Activated CD8-positive, alpha-beta T cell treated with anti-CD3 and anti-CD28 coated beads, Interleukin-2, amount 10 ng/mL, durations not matched to agents 7 days and 5 days (primary cell): ENCODE measurements around the gene AOPEP. TPM values are rescaled to one million over a fixed set of nuclear protein-coding genes. Genes with fewer than 3 reads are reported as not detected.
A peak's percentile ranks its signal among the peaks of the same experiment; 100 is the strongest.

Experiments
- ATAC-seq: fragments of 150-1000 bp; cut with Tn5 transposase; one replicate; pipeline ENCODE4 v1.10.0; 2021; ENCODE audit warnings: moderate library complexity
- CTCF ChIA-PET: fragments of 350-600 bp; sonication (Branson Sonifier 250); formaldehyde crosslinking; loops from one replicate; lab custom pipeline; 2021; ENCODE audit warnings: antibody characterized with exemption; lab: Charles Lee
- POLR2A ChIA-PET: fragments of 350-600 bp; sonication (Branson Sonifier 250); formaldehyde crosslinking; loops from one replicate; lab custom pipeline; 2021; ENCODE audit warnings: antibody characterized with exemption; lab: Charles Lee
- DNase-seq: peaks from one replicate; pipeline ENCODE4 v3.0.0-alpha.2; 2020
- H3K27ac Mint-ChIP-seq: one replicate; pipeline ENCODE4 v1.8.0; 2021; ENCODE audit warnings: mild to moderate bottlenecking, mixed read lengths
- H3K27me3 Mint-ChIP-seq: one replicate; pipeline ENCODE4 v1.8.0; 2021; ENCODE audit warnings: low read depth, mixed read lengths
- H3K36me3 Mint-ChIP-seq: one replicate; pipeline ENCODE4 v1.8.0; 2021; ENCODE audit warnings: low read depth, mixed read lengths
- H3K4me1 Mint-ChIP-seq: one replicate; pipeline ENCODE4 v1.8.0; 2021; ENCODE audit warnings: low read depth, mixed read lengths
- H3K4me3 Mint-ChIP-seq: one replicate; pipeline ENCODE4 v1.8.0; 2021; ENCODE audit warnings: mild to moderate bottlenecking, mixed read lengths
- H3K9me3 Mint-ChIP-seq: one replicate; pipeline ENCODE4 v1.8.0; 2022; ENCODE audit warnings: mixed read lengths; ENCODE audit not compliant: insufficient read depth
- total RNA-seq, 2 experiments: library from RNA; stranded (reverse); gene quantifications; one replicate each; pipeline ENCODE4 v1.2.3, GENCODE V29; 2021

The AOPEP gene
- total RNA-seq, 2 experiments from 2014 or later = 7.2 to 8.9 TPM

GRCh38 chr9:94785215-94786169 is 59.0 kb downstream of the AOPEP start:
- POLR2A ChIA-PET = no interaction called here
- Mint-ChIP-seq H3K27me3 (no peaks in the 10 kb centered on the region), H3K4me3 (no peak overlapping the region), H3K36me3 (no peaks in the 10 kb centered on the region), H3K4me1 (peaks cover 5% of the 10 kb centered on the region), H3K27ac (no peak overlapping the region), H3K9me3 (no peaks in the 10 kb centered on the region)
- CTCF ChIA-PET = interaction anchor here (1.7 to 4.5 kb wide), 3 partner anchors 104 to 345 kb away, joined by 5 to 33 read pairs (median 10); no protein-coding TSS in a partner anchor
- ATAC-seq = no peak
- no peak for DNase-seq

GRCh38 chr9:94786586-94786985 is 60.1 kb downstream of the AOPEP start:
- no peak overlapping the region for H3K27ac Mint-ChIP-seq
- ATAC-seq (no peak), DNase-seq (no peak)
- no peak overlapping the region for H3K4me3 Mint-ChIP-seq
- no peaks in the 10 kb centered on the region for H3K27me3 Mint-ChIP-seq
- ChIA-PET CTCF (interaction anchor here (1.7 kb wide), 1 partner anchor 344 kb away, joined by 5 read pairs; no protein-coding TSS in a partner anchor), POLR2A (no interaction called here)
- no peaks in the 10 kb centered on the region for H3K9me3 Mint-ChIP-seq
- peaks cover 5% of the 10 kb centered on the region for H3K4me1 Mint-ChIP-seq
- no peaks in the 10 kb centered on the region for H3K36me3 Mint-ChIP-seq

- no peaks in the 10 kb centered on the region for H3K9me3 Mint-ChIP-seq
- CTCF ChIA-PET = no interaction called here
- POLR2A ChIA-PET = no interaction called here
Measured at GRCh38 chr9:94787266-94787665, 60.8 kb downstream of the AOPEP start.

GRCh38 chr9:94788570-94789105 is 62.1 kb downstream of the AOPEP start:
- ChIA-PET CTCF (interaction anchor here (1.2 to 1.6 kb wide), 3 partner anchors 342 to 346 kb away, joined by 3 to 4 read pairs (median 3); no protein-coding TSS in a partner anchor), POLR2A (no interaction called here)
- ATAC-seq (no peak), DNase-seq (no peak)
- Mint-ChIP-seq H3K27me3 (no peaks in the 10 kb centered on the region), H3K4me1 (peaks cover 8% of the 10 kb centered on the region), H3K27ac (no peak overlapping the region), H3K9me3 (no peaks in the 10 kb centered on the region), H3K4me3 (no peak overlapping the region), H3K36me3 (peaks cover 4% of the 10 kb centered on the region)

More at GRCh38 chr9:94787266-94787665, 60.8 kb downstream of the AOPEP start:
- H3K4me1 Mint-ChIP-seq = peaks cover 5% of the 10 kb centered on the region
- no peak for ATAC-seq
- DNase-seq = no peak
- H3K27me3 Mint-ChIP-seq = no peaks in the 10 kb centered on the region
- no peak overlapping the region for H3K4me3 Mint-ChIP-seq
- no peaks in the 10 kb centered on the region for H3K36me3 Mint-ChIP-seq
- H3K27ac Mint-ChIP-seq = no peak overlapping the region

GRCh38 chr9:94791435-94791834 is 64.9 kb downstream of the AOPEP start:
- Mint-ChIP-seq H3K4me1 (peaks cover 14% of the 10 kb centered on the region), H3K27ac (no peak overlapping the region), H3K4me3 (no peak overlapping the region), H3K36me3 (peaks cover 6% of the 10 kb centered on the region), H3K9me3 (no peaks in the 10 kb centered on the region), H3K27me3 (no peaks in the 10 kb centered on the region)
- ATAC-seq (no peak), DNase-seq (no peak)
- POLR2A ChIA-PET = no interaction called here
- CTCF ChIA-PET = interaction anchor here (1.3 to 2.0 kb wide), 3 partner anchors 9 to 341 kb away, joined by 3 to 6 read pairs (median 4); no protein-coding TSS in a partner anchor

GRCh38 chr9:94792511-94792910 is 66.0 kb downstream of the AOPEP start:
- Mint-ChIP-seq H3K9me3 (no peaks in the 10 kb centered on the region), H3K27ac (peak overlapping the region; percentile 18), H3K27me3 (no peaks in the 10 kb centered on the region), H3K4me1 (peaks cover 9% of the 10 kb centered on the region), H3K4me3 (no peak overlapping the region), H3K36me3 (peaks cover 6% of the 10 kb centered on the region)
- no peak for ATAC-seq
- no peak for DNase-seq
- CTCF ChIA-PET = interaction anchor here (1.7 kb wide), 1 partner anchor 340 kb away, joined by 4 read pairs; no protein-coding TSS in a partner anchor
- POLR2A ChIA-PET = no interaction called here

GRCh38 chr9:94794476-94795167 is 68.1 kb downstream of the AOPEP start:
- no peak for DNase-seq
- ATAC-seq = no peak
- H3K4me3 Mint-ChIP-seq = no peak overlapping the region
- no peaks in the 10 kb centered on the region for H3K27me3 Mint-ChIP-seq
- H3K4me1 Mint-ChIP-seq = peaks cover 9% of the 10 kb centered on the region
- POLR2A ChIA-PET = interaction anchor here (0.5 kb wide), 1 partner anchor 69 kb away, joined by 3 read pairs; no protein-coding TSS in a partner anchor
- H3K9me3 Mint-ChIP-seq = no peaks in the 10 kb centered on the region
- H3K36me3 Mint-ChIP-seq = peaks cover 6% of the 10 kb centered on the region
- no peak overlapping the region for H3K27ac Mint-ChIP-seq
- CTCF ChIA-PET = interaction anchor here (0.9 to 1.9 kb wide), 4 partner anchors 8 to 373 kb away, joined by 3 to 8 read pairs (median 4); no protein-coding TSS in a partner anchor

- Mint-ChIP-seq H3K36me3 (peaks cover 11% of the 10 kb centered on the region), H3K4me1 (peaks cover 9% of the 10 kb centered on the region), H3K4me3 (no peak overlapping the region), H3K27ac (no peak overlapping the region), H3K9me3 (no peaks in the 10 kb centered on the region), H3K27me3 (no peaks in the 10 kb centered on the region)
- ATAC-seq = no peak
- CTCF ChIA-PET = no interaction called here
- DNase-seq = no peak
- POLR2A ChIA-PET = no interaction called here
Measured at GRCh38 chr9:94796687-94797086, 70.2 kb downstream of the AOPEP start.

GRCh38 chr9:94798201-94798600 is 71.7 kb downstream of the AOPEP start:
- DNase-seq (no peak), ATAC-seq (no peak)
- Mint-ChIP-seq H3K36me3 (peaks cover 10% of the 10 kb centered on the region), H3K4me1 (peaks cover 18% of the 10 kb centered on the region), H3K27ac (no peak overlapping the region), H3K27me3 (no peaks in the 10 kb centered on the region), H3K9me3 (no peaks in the 10 kb centered on the region), H3K4me3 (no peak overlapping the region)
- ChIA-PET POLR2A (no interaction called here), CTCF (interaction anchor here (1.8 kb wide), 1 partner anchor 15 kb away, joined by 4 read pairs; no protein-coding TSS in a partner anchor)

- DNase-seq = no peak
- no peak overlapping the region for H3K27ac Mint-ChIP-seq
- CTCF ChIA-PET = interaction anchor here (1.8 kb wide), 1 partner anchor 16 kb away, joined by 4 read pairs; no protein-coding TSS in a partner anchor
- H3K36me3 Mint-ChIP-seq = peaks cover 10% of the 10 kb centered on the region
- H3K27me3 Mint-ChIP-seq = no peaks in the 10 kb centered on the region
- H3K9me3 Mint-ChIP-seq = no peaks in the 10 kb centered on the region
- peaks cover 20% of the 10 kb centered on the region for H3K4me1 Mint-ChIP-seq
- POLR2A ChIA-PET = no interaction called here
- H3K4me3 Mint-ChIP-seq = no peak overlapping the region
- ATAC-seq = no peak
Measured at GRCh38 chr9:94798708-94799107, 72.2 kb downstream of the AOPEP start.

GRCh38 chr9:94799578-94800264 is 73.2 kb downstream of the AOPEP start:
- Mint-ChIP-seq H3K36me3 (peaks cover 7% of the 10 kb centered on the region), H3K4me3 (no peak overlapping the region), H3K27ac (no peak overlapping the region), H3K4me1 (peaks cover 19% of the 10 kb centered on the region), H3K9me3 (no peaks in the 10 kb centered on the region), H3K27me3 (no peaks in the 10 kb centered on the region)
- DNase-seq (no peak), ATAC-seq (no peak)
- CTCF ChIA-PET = interaction anchor here (0.8 kb wide), 1 partner anchor 332 kb away, joined by 3 read pairs; no protein-coding TSS in a partner anchor
- POLR2A ChIA-PET = no interaction called here
